HEK293 (cell line): Measurements from ENCODE around the gene FER1L5.
A peak's percentile ranks its signal among the peaks of the same experiment; 100 is the strongest.

ENCODE experiments used
- CTCF ChIA-PET: fragments of 350-600 bp; formaldehyde crosslinking; extraction: SDS; loops from one replicate; lab custom pipeline; 2021; ENCODE audit warnings: antibody characterized with exemption; lab: Yijun Ruan, JAX
- POLR2A ChIA-PET: fragments of 300-600 bp; formaldehyde crosslinking; extraction: SDS; loops from one replicate; lab custom pipeline; 2020; ENCODE audit warnings: antibody characterized with exemption, inconsistent platforms; lab: Yijun Ruan, JAX
- H3K27ac ChIP-seq: fragments of 200-500 bp; sonication (Bioruptor generic); 2 replicates; pipeline ENCODE4 v1.5.1; 2014; ENCODE audit warnings: low read depth, low read length, control low read depth, inconsistent platforms; ENCODE audit errors: extremely low read depth
- H3K36me3 ChIP-seq, 2 experiments: fragments of 200-500 bp in 1 of 2; sonication (Bioruptor generic) in 1 of 2; 1 replicate in 1 of 2; 2 replicates in 1 of 2; pipeline ENCODE4 v1.5.1; 2014 to 2017; ENCODE audit warnings: inconsistent platforms in 2 of 2, low read length in 2 of 2; ENCODE audit not compliant: control insufficient read depth in 2 of 2, insufficient read depth in 1 of 2
- H3K4me1 ChIP-seq: fragments of 200-500 bp; sonication (Bioruptor generic); 2 replicates; pipeline ENCODE4 v1.5.1; 2014; ENCODE audit warnings: mild to moderate bottlenecking, low read length, inconsistent platforms; ENCODE audit not compliant: control insufficient read depth, insufficient read depth
- H3K4me3 ChIP-seq: 2 replicates; pipeline ENCODE4 v1.5.1; 2011; ENCODE audit warnings: low read depth, mild to moderate bottlenecking, control low read depth, low read length, moderate library complexity
- H3K9me3 ChIP-seq: fragments of 200-500 bp; sonication (Bioruptor generic); 2 replicates; pipeline ENCODE4 v1.5.1; 2014; ENCODE audit warnings: low read depth, low read length, inconsistent platforms; ENCODE audit not compliant: control insufficient read depth, insufficient read depth
- GLIS1 ChIP-seq: fragments of 450-650 bp; formaldehyde crosslinking; IDR thresholded peaks from 2 replicates; pipeline ENCODE4 v1.5.1; 2016; ENCODE audit warnings: missing biosample characterization, missing genetic modification characterization
- HOXA7 ChIP-seq: sonication (generic); formaldehyde crosslinking; IDR thresholded peaks from 2 replicates; pipeline ENCODE4 v1.8.1; 2022; ENCODE audit warnings: missing genetic modification reagents, borderline replicate concordance
- HOXC10 ChIP-seq: sonication (generic); formaldehyde crosslinking; IDR thresholded peaks from 2 replicates; pipeline ENCODE4 v1.8.1; 2023; ENCODE audit warnings: mild to moderate bottlenecking, missing genetic modification reagents
- PRDM6 ChIP-seq: fragments of 450-650 bp; formaldehyde crosslinking; IDR thresholded peaks from 2 replicates; pipeline ENCODE4 v1.5.1; 2017; ENCODE audit warnings: missing biosample characterization, missing genetic modification characterization
- SCRT1 ChIP-seq: fragments of 450-650 bp; formaldehyde crosslinking; IDR thresholded peaks from 2 replicates; pipeline ENCODE4 v1.5.1; 2016; ENCODE audit warnings: missing biosample characterization, missing genetic modification characterization, borderline replicate concordance
- ZFP69B ChIP-seq: fragments of 450-650 bp; formaldehyde crosslinking; IDR thresholded peaks from 2 replicates; pipeline ENCODE4 v1.5.1; 2016; ENCODE audit warnings: missing biosample characterization, missing genetic modification characterization
- ZNF10 ChIP-seq: fragments of 450-650 bp; formaldehyde crosslinking; IDR thresholded peaks from 2 replicates; pipeline ENCODE4 v1.5.1; 2017; ENCODE audit warnings: missing biosample characterization, missing genetic modification characterization
- ZNF121 ChIP-seq: fragments of 450-650 bp; formaldehyde crosslinking; IDR thresholded peaks from 2 replicates; pipeline ENCODE4 v1.5.1; 2016; ENCODE audit warnings: missing biosample characterization, missing genetic modification characterization
- ZNF133 ChIP-seq: fragments of 450-650 bp; formaldehyde crosslinking; IDR thresholded peaks from 2 replicates; pipeline ENCODE4 v1.5.1; 2016; ENCODE audit warnings: missing biosample characterization, missing genetic modification characterization
- ZNF138 ChIP-seq: fragments of 450-650 bp; formaldehyde crosslinking; IDR thresholded peaks from 2 replicates; pipeline ENCODE4 v1.5.1; 2016; ENCODE audit warnings: missing biosample characterization, missing genetic modification characterization, borderline replicate concordance
- ZNF174 ChIP-seq: fragments of 450-650 bp; formaldehyde crosslinking; IDR thresholded peaks from 2 replicates; pipeline ENCODE4 v1.5.0; 2017; ENCODE audit warnings: missing biosample characterization, mild to moderate bottlenecking, missing genetic modification characterization
- ZNF184 ChIP-seq: fragments of 450-650 bp; IDR thresholded peaks from 2 replicates; pipeline ENCODE4 v1.5.1; 2018; ENCODE audit warnings: missing biosample characterization, mild to moderate bottlenecking, missing genetic modification characterization
- ZNF2 ChIP-seq: fragments of 450-650 bp; formaldehyde crosslinking; IDR thresholded peaks from 2 replicates; pipeline ENCODE4 v1.5.1; 2016; ENCODE audit warnings: missing biosample characterization, missing genetic modification characterization
- ZNF335 ChIP-seq: fragments of 450-650 bp; formaldehyde crosslinking; conservative IDR thresholded peaks from 2 replicates; pipeline ENCODE4 v1.5.1; 2016; ENCODE audit warnings: missing biosample characterization, missing genetic modification characterization
- ZNF510 ChIP-seq: fragments of 450-650 bp; formaldehyde crosslinking; IDR thresholded peaks from 2 replicates; pipeline ENCODE4 v1.5.1; 2018; ENCODE audit warnings: mild to moderate bottlenecking, missing genetic modification characterization, missing biosample characterization; ENCODE audit not compliant: insufficient replicate concordance
- ZNF629 ChIP-seq: fragments of 450-650 bp; formaldehyde crosslinking; IDR thresholded peaks from 2 replicates; pipeline ENCODE4 v1.5.1; 2017; ENCODE audit warnings: missing biosample characterization, missing genetic modification characterization
- ZNF660 ChIP-seq: fragments of 450-650 bp; IDR thresholded peaks from 2 replicates; pipeline ENCODE4 v1.5.1; 2018; ENCODE audit warnings: missing biosample characterization, mild to moderate bottlenecking, missing genetic modification characterization
- ZNF830 ChIP-seq: fragments of 450-650 bp; IDR thresholded peaks from 2 replicates; pipeline ENCODE4 v1.5.0; 2018; ENCODE audit warnings: missing biosample characterization, missing genetic modification characterization, low read depth, mild to moderate bottlenecking, moderate library complexity

The FER1L5 gene

GRCh38 chr2:96730212-96730611 is 87.6 kb downstream of the FER1L5 start (continued):
- TF ChIP-seq PRDM6 (tag by site-specific recombination) (no peak), ZNF335 (tag by site-specific recombination) (no peak), ZNF830 (tag by site-specific recombination) (no peak)
- TF ChIP-seq, all 188 proteins: peak for 0

- H3K27ac ChIP-seq, result no peak overlapping the region
- peaks cover 58 to 87% of the 10 kb centered on the region in 2 experiments for H3K36me3 ChIP-seq
- no peaks in the 10 kb centered on the region for H3K4me1 ChIP-seq
- H3K4me3 ChIP-seq, result no peak overlapping the region
- H3K9me3 ChIP-seq, result no peaks in the 10 kb centered on the region
- TF ChIP-seq GLIS1 (tag by site-specific recombination) (no peak), ZNF629 (tag by site-specific recombination) (no peak), ZNF184 (tag by site-specific recombination) (no peak), ZNF133 (tag by site-specific recombination) (no peak)
- ChIA-PET CTCF (interaction anchor here (0.6 kb wide), 1 partner anchor 537 kb away, joined by 3 read pairs; no protein-coding TSS in a partner anchor), POLR2A (no interaction called here)
Observed at GRCh38 chr2:96733931-96734330, 91.4 kb downstream of the FER1L5 start.

- TF ChIP-seq SCRT1 (tag by site-specific recombination) (no peak), ZNF174 (tag by site-specific recombination) (no peak), ZNF629 (tag by site-specific recombination) (no peak), ZNF660 (tag by site-specific recombination) (no peak), ZNF138 (no peak), ZNF510 (tag by site-specific recombination) (no peak), ZNF10 (tag by site-specific recombination) (no peak), HOXC10 (CRISPR knock-in tag) (no peak)
- Histone ChIP-seq H3K4me3 (no peak overlapping the region), H3K4me1 (0 out of 2 replicates have a peak, but pooled peaks cover 2% of the 10 kb centered on the region), H3K9me3 (no peaks in the 10 kb centered on the region), H3K27ac (no peak overlapping the region), H3K36me3 (peaks cover 51 to 79% of the 10 kb centered on the region in 2 experiments)
- CTCF ChIA-PET, result interaction anchor here (0.7 kb wide), 1 partner anchor 65 kb away, joined by 3 read pairs; no protein-coding TSS in a partner anchor
- POLR2A ChIA-PET, result interaction anchor here (0.6 kb wide), 1 partner anchor 45 kb away, joined by 6 read pairs; no protein-coding TSS in a partner anchor
Observed at GRCh38 chr2:96734880-96735583, 92.5 kb downstream of the FER1L5 start.

- peaks cover 30 to 57% of the 10 kb centered on the region in 2 experiments for H3K36me3 ChIP-seq
Observed at GRCh38 chr2:96737251-96737650, 94.7 kb downstream of the FER1L5 start.

More at GRCh38 chr2:96737251-96737650, 94.7 kb downstream of the FER1L5 start:
- ChIA-PET POLR2A (interaction anchor here (0.6 to 1.0 kb wide), 3 partner anchors 26 to 100 kb away, joined by 3 to 4 read pairs (median 3); partner anchors contain the start of gene KANSL3), CTCF (no interaction called here)
- 0 out of 2 replicates have a peak, but pooled peaks cover 2% of the 10 kb centered on the region for H3K4me1 ChIP-seq
- TF ChIP-seq HOXA7 (CRISPR knock-in tag), result no peak
- no peak for TF ChIP-seq ZNF2 (tag by site-specific recombination)
- TF ChIP-seq ZNF830 (tag by site-specific recombination), result no peak
- TF ChIP-seq ZFP69B (tag by site-specific recombination), result no peak
- peak; percentile 72; the same call in 1 of the 2 replicates for TF ChIP-seq ZNF121 (tag by site-specific recombination)
- no peak overlapping the region for H3K4me3 ChIP-seq
- H3K9me3 ChIP-seq, result no peaks in the 10 kb centered on the region
- no peak overlapping the region for H3K27ac ChIP-seq
